ENCODE measurements around the gene MLEC. TPM values are rescaled to one million over a fixed set of nuclear protein-coding genes. Genes with fewer than 3 reads are reported as not detected.

Gene MLEC
- polyA plus RNA-seq, 1 donor, result 173 TPM

DNA sequence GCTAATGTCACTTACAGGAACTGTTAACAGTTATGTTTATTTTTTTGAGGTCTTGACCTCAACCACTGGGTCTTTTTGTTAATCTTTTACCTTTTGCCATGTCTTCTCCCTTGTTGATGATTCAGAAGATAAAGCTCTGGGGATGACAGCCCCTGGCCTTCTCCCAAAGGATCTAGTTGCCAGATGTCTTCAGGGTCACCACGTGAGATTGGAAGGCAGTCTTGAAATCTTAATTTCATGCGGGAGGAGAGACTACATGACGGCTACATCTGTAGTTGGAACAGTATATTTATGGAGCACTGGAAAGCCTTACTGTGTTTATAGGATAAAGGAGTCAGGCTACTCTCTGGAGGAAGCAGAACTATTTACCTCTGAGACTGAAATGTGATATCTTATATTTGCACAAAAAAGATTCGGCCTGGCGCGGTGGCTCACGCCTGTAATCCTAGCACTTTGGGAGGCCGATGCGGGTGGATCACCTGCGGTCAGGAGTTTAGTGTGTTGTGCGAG lies 5.6 kb downstream of the MLEC start:
- peaks cover 60% of the 10 kb centered on the region for H3K4me1 ChIP-seq (ENCODE audit: control insufficient read depth, insufficient read depth, low read length)
- no CpG with 5 or more reads among the region's 11 CpGs for WGBS (ENCODE audit: insufficient coverage, low lambda C conversion rate)
- no peaks in the 10 kb centered on the region for H3K27me3 ChIP-seq (ENCODE audit: control insufficient read depth, insufficient read depth, low read length)
- peak overlapping the region; percentile 20 for H3K27ac ChIP-seq (ENCODE audit: low read length)
- H3K9me3 ChIP-seq (ENCODE audit: control insufficient read depth, low read depth, low read length), result no peaks in the 10 kb centered on the region
- no peak overlapping the region for H3K4me3 ChIP-seq (ENCODE audit: low read length)
- no peak for DNase-seq
- H3K36me3 ChIP-seq (ENCODE audit: control insufficient read depth, insufficient read depth, low read length), result peaks cover 45% of the 10 kb centered on the region

DNA sequence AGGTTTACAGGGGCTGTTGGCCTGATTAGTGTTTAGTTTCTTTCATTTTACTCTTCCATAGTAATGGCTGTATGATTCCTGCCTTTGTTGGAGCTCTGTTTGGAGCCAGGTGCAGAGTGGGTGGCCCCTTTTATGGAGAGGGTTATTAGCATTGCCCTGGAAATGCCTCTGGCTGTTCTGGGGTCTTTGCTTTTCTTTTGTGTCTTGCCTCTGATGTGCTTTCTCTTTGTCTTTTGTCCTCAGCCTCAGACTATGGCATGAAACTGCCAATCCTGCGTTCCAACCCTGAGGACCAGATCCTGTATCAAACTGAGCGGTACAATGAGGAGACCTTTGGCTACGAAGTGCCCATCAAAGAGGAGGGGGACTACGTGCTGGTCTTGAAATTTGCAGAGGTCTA lies 6.9 kb downstream of the MLEC start:
- Histone ChIP-seq H3K9me3 (ENCODE audit: control insufficient read depth, low read depth, low read length) (no peaks in the 10 kb centered on the region), H3K27me3 (ENCODE audit: control insufficient read depth, insufficient read depth, low read length) (no peaks in the 10 kb centered on the region), H3K4me3 (ENCODE audit: low read length) (no peak overlapping the region), H3K27ac (ENCODE audit: low read length) (no peak overlapping the region), H3K4me1 (ENCODE audit: control insufficient read depth, insufficient read depth, low read length) (peaks cover 62% of the 10 kb centered on the region), H3K36me3 (ENCODE audit: control insufficient read depth, insufficient read depth, low read length) (peaks cover 57% of the 10 kb centered on the region)
- WGBS (ENCODE audit: insufficient coverage, low lambda C conversion rate), result no CpG with 5 or more reads among the region's 4 CpGs
- no peak for DNase-seq

- DNase-seq, result peak in 1 of 2 donors; percentile 77
- peaks cover 40% of the 10 kb centered on the region for H3K4me1 ChIP-seq (ENCODE audit: control insufficient read depth, insufficient read depth, low read length)
- H3K27ac ChIP-seq (ENCODE audit: low read length), result peak overlapping the region; percentile 67
- H3K9me3 ChIP-seq (ENCODE audit: control insufficient read depth, low read depth, low read length), result no peaks in the 10 kb centered on the region
- H3K27me3 ChIP-seq (ENCODE audit: control insufficient read depth, insufficient read depth, low read length), result no peaks in the 10 kb centered on the region
- no peak overlapping the region for H3K4me3 ChIP-seq (ENCODE audit: low read length)
- H3K36me3 ChIP-seq (ENCODE audit: control insufficient read depth, insufficient read depth, low read length), result peaks cover 85% of the 10 kb centered on the region
- WGBS (ENCODE audit: insufficient coverage, low lambda C conversion rate), result no CpG with 5 or more reads among the region's 6 CpGs
These were observed 9.7 kb downstream of the MLEC start for GRCh38 chr12:120696626-120697025.

DNA sequence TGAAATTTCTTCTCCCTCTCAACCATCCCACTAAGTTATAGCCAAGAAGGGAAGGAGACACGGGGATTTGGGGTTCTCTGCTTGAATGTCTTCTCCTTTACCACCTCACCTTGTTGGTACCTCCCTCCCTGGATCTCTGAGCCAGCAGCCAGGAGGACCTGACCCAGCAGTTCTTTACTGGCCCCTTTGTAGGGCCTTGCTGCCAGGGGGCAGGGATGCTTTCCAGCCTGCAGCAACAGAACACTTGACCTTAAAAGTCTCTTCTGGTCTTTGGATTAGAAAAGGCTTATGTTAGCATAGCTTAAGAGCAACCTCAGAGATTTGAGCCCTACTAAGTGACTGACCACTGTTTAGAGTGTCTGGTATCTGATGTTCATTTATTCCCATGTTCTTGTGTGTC lies 10.4 kb downstream of the MLEC start:
- no peak for DNase-seq
- Histone ChIP-seq H3K9me3 (ENCODE audit: control insufficient read depth, low read depth, low read length) (no peaks in the 10 kb centered on the region), H3K4me3 (ENCODE audit: low read length) (no peak overlapping the region), H3K27ac (ENCODE audit: low read length) (no peak overlapping the region), H3K36me3 (ENCODE audit: control insufficient read depth, insufficient read depth, low read length) (peaks cover 92% of the 10 kb centered on the region), H3K4me1 (ENCODE audit: control insufficient read depth, insufficient read depth, low read length) (peaks cover 33% of the 10 kb centered on the region), H3K27me3 (ENCODE audit: control insufficient read depth, insufficient read depth, low read length) (no peaks in the 10 kb centered on the region)
- WGBS (ENCODE audit: insufficient coverage, low lambda C conversion rate), result no CpG with 5 or more reads among the region's 1 CpG

GRCh38 chr12:120698665-120699064 lies 11.7 kb downstream of the MLEC start:
- H3K27me3 ChIP-seq (ENCODE audit: control insufficient read depth, insufficient read depth, low read length), result no peaks in the 10 kb centered on the region
- peaks cover 97% of the 10 kb centered on the region for H3K36me3 ChIP-seq (ENCODE audit: control insufficient read depth, insufficient read depth, low read length)
- no peak for DNase-seq
- no CpG with 5 or more reads among the region's 3 CpGs for WGBS (ENCODE audit: insufficient coverage, low lambda C conversion rate)
- no peak overlapping the region for H3K27ac ChIP-seq (ENCODE audit: low read length)
- H3K4me3 ChIP-seq (ENCODE audit: low read length), result no peak overlapping the region
- no peaks in the 10 kb centered on the region for H3K9me3 ChIP-seq (ENCODE audit: control insufficient read depth, low read depth, low read length)
- peaks cover 23% of the 10 kb centered on the region for H3K4me1 ChIP-seq (ENCODE audit: control insufficient read depth, insufficient read depth, low read length)

DNA sequence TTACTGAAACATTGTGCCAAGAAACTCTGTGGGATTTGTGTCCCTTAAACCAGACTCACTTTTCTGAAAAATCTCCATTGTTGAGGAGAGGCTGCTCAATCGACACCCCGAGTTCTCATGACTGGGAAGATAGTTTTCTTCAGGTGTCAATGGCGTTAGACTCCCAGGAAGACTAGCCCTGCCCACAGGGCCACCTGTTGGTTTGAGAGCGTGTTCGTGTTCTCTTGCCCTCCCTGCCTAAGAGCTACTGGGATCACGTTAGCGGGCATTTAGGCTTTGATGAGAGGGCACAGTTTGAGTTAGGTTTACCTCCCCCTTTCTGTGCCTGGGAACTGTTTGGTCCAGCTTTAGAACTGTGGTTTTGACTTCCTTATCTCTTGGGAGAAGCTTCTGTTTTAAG lies 12.6 kb downstream of the MLEC start:
- Histone ChIP-seq H3K4me1 (ENCODE audit: control insufficient read depth, insufficient read depth, low read length) (peaks cover 21% of the 10 kb centered on the region), H3K27ac (ENCODE audit: low read length) (no peak overlapping the region), H3K9me3 (ENCODE audit: control insufficient read depth, low read depth, low read length) (no peaks in the 10 kb centered on the region), H3K4me3 (ENCODE audit: low read length) (no peak overlapping the region), H3K36me3 (ENCODE audit: control insufficient read depth, insufficient read depth, low read length) (peaks cover 91% of the 10 kb centered on the region), H3K27me3 (ENCODE audit: control insufficient read depth, insufficient read depth, low read length) (no peaks in the 10 kb centered on the region)
- WGBS (ENCODE audit: insufficient coverage, low lambda C conversion rate), result no CpG with 5 or more reads among the region's 7 CpGs
- no peak for DNase-seq

- H3K27ac ChIP-seq (ENCODE audit: low read length), result no peak overlapping the region
- peaks cover 79% of the 10 kb centered on the region for H3K36me3 ChIP-seq (ENCODE audit: control insufficient read depth, insufficient read depth, low read length)
- peaks cover 19% of the 10 kb centered on the region for H3K4me1 ChIP-seq (ENCODE audit: control insufficient read depth, insufficient read depth, low read length)
- DNase-seq, result no peak
- no peaks in the 10 kb centered on the region for H3K9me3 ChIP-seq (ENCODE audit: control insufficient read depth, low read depth, low read length)
- no peak overlapping the region for H3K4me3 ChIP-seq (ENCODE audit: low read length)
- no CpG with 5 or more reads among the region's 5 CpGs for whole genome bisulfite sequencing (ENCODE audit: insufficient coverage, low lambda C conversion rate)
- H3K27me3 ChIP-seq (ENCODE audit: control insufficient read depth, insufficient read depth, low read length), result no peaks in the 10 kb centered on the region
These were observed 13.9 kb downstream of the MLEC start for GRCh38 chr12:120700886-120701285.

- WGBS (ENCODE audit: insufficient coverage, low lambda C conversion rate), result no CpG with 5 or more reads among the region's 1 CpG
- H3K27me3 ChIP-seq (ENCODE audit: control insufficient read depth, insufficient read depth, low read length), result no peaks in the 10 kb centered on the region
- DNase-seq, result no peak
- H3K4me3 ChIP-seq (ENCODE audit: low read length), result no peak overlapping the region
- peaks cover 1% of the 10 kb centered on the region for H3K4me1 ChIP-seq (ENCODE audit: control insufficient read depth, insufficient read depth, low read length)
- H3K36me3 ChIP-seq (ENCODE audit: control insufficient read depth, insufficient read depth, low read length), result peaks cover 62% of the 10 kb centered on the region
- H3K27ac ChIP-seq (ENCODE audit: low read length), result no peak overlapping the region
- H3K9me3 ChIP-seq (ENCODE audit: control insufficient read depth, low read depth, low read length), result no peaks in the 10 kb centered on the region
These were observed 15.7 kb downstream of the MLEC start for GRCh38 chr12:120702637-120703036.

GRCh38 chr12:120703311-120703942 lies 16.5 kb downstream of the MLEC start:
- DNase-seq, result no peak
- WGBS (ENCODE audit: insufficient coverage, low lambda C conversion rate), result no CpG with 5 or more reads among the region's 11 CpGs
- Histone ChIP-seq H3K27me3 (ENCODE audit: control insufficient read depth, insufficient read depth, low read length) (no peaks in the 10 kb centered on the region), H3K4me3 (ENCODE audit: low read length) (no peak overlapping the region), H3K27ac (ENCODE audit: low read length) (no peak overlapping the region), H3K4me1 (ENCODE audit: control insufficient read depth, insufficient read depth, low read length) (no peaks in the 10 kb centered on the region), H3K9me3 (ENCODE audit: control insufficient read depth, low read depth, low read length) (no peaks in the 10 kb centered on the region), H3K36me3 (ENCODE audit: control insufficient read depth, insufficient read depth, low read length) (peaks cover 54% of the 10 kb centered on the region)

GRCh38 chr12:120705618-120706017 lies 18.7 kb downstream of the MLEC start:
- H3K36me3 ChIP-seq (ENCODE audit: control insufficient read depth, insufficient read depth, low read length), result peaks cover 32% of the 10 kb centered on the region
- WGBS (ENCODE audit: insufficient coverage, low lambda C conversion rate), result no CpG with 5 or more reads among the region's 1 CpG
- no peak for DNase-seq

GRCh38 chr12:120706029-120706428 lies 19.1 kb downstream of the MLEC start:
- no peak overlapping the region for H3K4me3 ChIP-seq (ENCODE audit: low read length)
- 84% methylated on average over 3 of the region's 5 CpGs for WGBS (ENCODE audit: insufficient coverage, low lambda C conversion rate)
- no peak overlapping the region for H3K27ac ChIP-seq (ENCODE audit: low read length)
- no peaks in the 10 kb centered on the region for H3K27me3 ChIP-seq (ENCODE audit: control insufficient read depth, insufficient read depth, low read length)
- no peaks in the 10 kb centered on the region for H3K9me3 ChIP-seq (ENCODE audit: control insufficient read depth, low read depth, low read length)
- peaks cover 7% of the 10 kb centered on the region for H3K4me1 ChIP-seq (ENCODE audit: control insufficient read depth, insufficient read depth, low read length)
- H3K36me3 ChIP-seq (ENCODE audit: control insufficient read depth, insufficient read depth, low read length), result peaks cover 28% of the 10 kb centered on the region
- no peak for DNase-seq

More at GRCh38 chr12:120705618-120706017, 18.7 kb downstream of the MLEC start:
- H3K27ac ChIP-seq (ENCODE audit: low read length), result no peak overlapping the region
- no peaks in the 10 kb centered on the region for H3K9me3 ChIP-seq (ENCODE audit: control insufficient read depth, low read depth, low read length)
- no peaks in the 10 kb centered on the region for H3K27me3 ChIP-seq (ENCODE audit: control insufficient read depth, insufficient read depth, low read length)
- peaks cover 7% of the 10 kb centered on the region for H3K4me1 ChIP-seq (ENCODE audit: control insufficient read depth, insufficient read depth, low read length)
- no peak overlapping the region for H3K4me3 ChIP-seq (ENCODE audit: low read length)

Measured in large intestine (tissue), 3 donors.